GM23248 (cell line): ENCODE measurements around the gene ELK1. TPM values are rescaled to one million over a fixed set of nuclear protein-coding genes. Genes with fewer than 3 reads are reported as not detected.

Experiments
- DNase-seq: peaks from one replicate; pipeline ENCODE4 v3.0.0-alpha.2; 2015
- H2AFZ ChIP-seq: fragments of 200-600 bp; sonication (generic); 2 replicates; pipeline ENCODE4 v1.6.1; 2016; ENCODE audit warnings: antibody characterized with exemption
- H3F3A ChIP-seq: fragments of 200-600 bp; sonication (generic); 2 replicates; pipeline ENCODE4 v1.6.1; 2016; ENCODE audit warnings: mild to moderate bottlenecking, antibody characterized with exemption, mixed run types; ENCODE audit not compliant: insufficient read depth
- H3K27ac ChIP-seq: fragments of 200-600 bp; sonication (generic); 2 replicates; pipeline ENCODE4 v1.5.1; 2016; ENCODE audit warnings: mild to moderate bottlenecking
- H3K27me3 ChIP-seq: fragments of 200-600 bp; sonication (generic); replicated peaks from 2 replicates; pipeline ENCODE4 v1.6.1; 2016; ENCODE audit warnings: mild to moderate bottlenecking; ENCODE audit not compliant: insufficient read depth
- H3K36me3 ChIP-seq: fragments of 200-600 bp; sonication (generic); 2 replicates; pipeline ENCODE4 v1.6.1; 2016; ENCODE audit warnings: low read depth, mild to moderate bottlenecking
- H3K4me1 ChIP-seq: fragments of 200-600 bp; sonication (generic); 2 replicates; pipeline ENCODE4 v1.6.1; 2016; ENCODE audit warnings: mild to moderate bottlenecking; ENCODE audit not compliant: insufficient read depth
- H3K4me2 ChIP-seq: fragments of 200-600 bp; sonication (generic); one replicate; pipeline ENCODE4 v1.6.1; 2016; ENCODE audit warnings: mild to moderate bottlenecking; ENCODE audit not compliant: unreplicated experiment
- H3K4me3 ChIP-seq: fragments of 200-600 bp; sonication (generic); 2 replicates; pipeline ENCODE4 v1.5.1; 2016; ENCODE audit warnings: mild to moderate bottlenecking
- H3K79me2 ChIP-seq: fragments of 200-600 bp; sonication (generic); 2 replicates; pipeline ENCODE4 v1.6.1; 2016; ENCODE audit warnings: mild to moderate bottlenecking; ENCODE audit not compliant: insufficient read depth
- H3K9ac ChIP-seq: fragments of 200-600 bp; sonication (generic); 2 replicates; pipeline ENCODE4 v1.6.1; 2016; ENCODE audit warnings: mild to moderate bottlenecking
- H3K9me2 ChIP-seq: fragments of 200-600 bp; sonication (generic); 2 replicates; pipeline ENCODE4 v1.6.1; 2016; ENCODE audit warnings: mixed run types, mild to moderate bottlenecking, moderate library complexity; ENCODE audit not compliant: insufficient read depth
- H3K9me3 ChIP-seq: fragments of 200-600 bp; sonication (generic); one replicate; pipeline ENCODE4 v1.6.1; 2017; ENCODE audit warnings: low read depth
- H4K20me1 ChIP-seq: fragments of 200-600 bp; sonication (generic); 2 replicates; pipeline ENCODE4 v1.6.0; 2016; ENCODE audit not compliant: insufficient read depth
- EZH2 ChIP-seq: fragments of 200-600 bp; sonication (generic); IDR thresholded peaks from 2 replicates; pipeline ENCODE4 v1.6.1; 2018; ENCODE audit warnings: antibody characterized with exemption, mild to moderate bottlenecking; ENCODE audit not compliant: insufficient read depth, poor library complexity, severe bottlenecking
- EZH2phosphoT487 ChIP-seq: fragments of 200-600 bp; sonication (generic); IDR thresholded peaks from 2 replicates; pipeline ENCODE4 v1.6.1; 2018; ENCODE audit warnings: antibody characterized with exemption, moderate library complexity, mild to moderate bottlenecking, low read depth; ENCODE audit not compliant: insufficient read depth
- WGBS, 2 experiments: methylation state at CpG; one replicate each; pipeline ENCODE4 v1.1.6; 2015 to 2017; ENCODE audit warnings: low lambda C conversion rate in 2 of 2, low coverage in 1 of 2; ENCODE audit errors: missing lambda C conversion rate in 2 of 2; 5-methylcytosine and 5-hydroxymethylcytosine counted together
- in situ Hi-C: fragments of 300-500 bp; cut with MboI; formaldehyde crosslinking; loops from 2 replicates; pipeline ENCODE4 v1.15.0; 2020
- polyA plus RNA-seq: library from polyadenylated mRNA; unstranded; fragments of >200 nt; fragmentation: Nextera tagmentation; extraction: Ambion mirVana; gene quantifications from 2 replicates; pipeline ENCODE4 v1.2.1, GENCODE V29; 2016
- total RNA-seq: library from RNA; depleted of rRNA; stranded (reverse); fragments of >200 nt; shearing (Covaris generic); gene quantifications from 2 replicates; pipeline ENCODE4 v1.2.3, GENCODE V29; 2014

ELK1 gene
- total and polyA plus RNA-seq, 2 experiments from 2014 or later, result 46.6 to 47.7 TPM

- no peaks in the 10 kb centered on the region for H3K9me3 ChIP-seq
- no peaks in the 10 kb centered on the region for H3K9me2 ChIP-seq
- H3K4me3 ChIP-seq, result no peak overlapping the region
- H4K20me1 ChIP-seq, result no peaks in the 10 kb centered on the region
- H3K4me1 ChIP-seq, result peaks cover 37% of the 10 kb centered on the region
- H3F3A ChIP-seq, result peaks cover 24% of the 10 kb centered on the region; the same call in 1 of the 2 replicates
- TF ChIP-seq EZH2phosphoT487 (no peak), EZH2 (no peak)
- H3K9ac ChIP-seq, result no peak overlapping the region
- no peaks in the 10 kb centered on the region; the same call in 1 of the 2 replicates for H3K79me2 ChIP-seq
- H3K27ac ChIP-seq, result peak overlapping the region; percentile 15; the same call in 1 of the 2 replicates
- H3K4me2 ChIP-seq, result no peak overlapping the region
- peak; percentile 26 for DNase-seq
- 0 out of 2 replicates have a peak overlapping the region, but pooled peaks have one; percentile 12 for H2AFZ ChIP-seq
- WGBS, 2 experiments, result 92% methylated on average over 5 of the region's 5 CpGs
- no peaks in the 10 kb centered on the region for H3K36me3 ChIP-seq
- no peaks in the 10 kb centered on the region for H3K27me3 ChIP-seq
- in situ Hi-C loops, result no loop called here
These were observed 14.4 kb upstream of the ELK1 start for GRCh38 chrX:47664737-47665136.

GRCh38 chrX:47662144-47662657, 11.8 kb upstream of the ELK1 start:
- peak; percentile 93 for DNase-seq

DNA sequence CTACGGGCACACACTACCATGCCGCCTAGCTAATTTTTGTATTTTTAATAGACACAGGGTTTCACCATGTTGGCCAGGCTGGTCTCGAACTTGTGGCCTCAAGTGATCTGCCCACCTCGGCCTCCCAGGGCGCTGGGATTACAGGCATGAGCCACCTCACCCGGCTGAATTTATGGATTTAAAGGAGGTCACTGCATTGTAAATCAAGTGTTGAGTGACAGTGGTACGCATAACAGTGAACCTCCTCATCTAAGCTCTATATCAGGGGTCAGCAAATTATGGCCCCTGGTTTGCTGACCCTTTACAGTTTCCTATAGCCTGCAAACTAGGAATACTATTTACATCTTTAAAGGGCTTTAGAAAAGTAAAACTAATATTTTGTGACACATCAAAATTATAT, 11.2 kb upstream of the ELK1 start:
- H3K4me3 ChIP-seq, result no peak overlapping the region
- no peaks in the 10 kb centered on the region for H3K27me3 ChIP-seq
- H3K27ac ChIP-seq, result peak overlapping the region; percentile 96
- no peaks in the 10 kb centered on the region for H3K9me3 ChIP-seq
- no peaks in the 10 kb centered on the region for H3K9me2 ChIP-seq
- WGBS, 2 experiments, result 76 to 86% methylated on average over 6 to 7 of the region's 7 CpGs
- peak overlapping the region; percentile 57 for H3K9ac ChIP-seq
- H3K4me1 ChIP-seq, result peaks cover 44% of the 10 kb centered on the region
- H3K79me2 ChIP-seq, result peaks cover 19% of the 10 kb centered on the region
- no peaks in the 10 kb centered on the region for H4K20me1 ChIP-seq
- H3K36me3 ChIP-seq, result no peaks in the 10 kb centered on the region
- peaks cover 24% of the 10 kb centered on the region; the same call in 1 of the 2 replicates for H3F3A ChIP-seq
- no peak for DNase-seq
- in situ Hi-C loops, result no loop called here
- TF ChIP-seq EZH2, result no peak
- no peak for TF ChIP-seq EZH2phosphoT487
- H2AFZ ChIP-seq, result no peak overlapping the region
- peak overlapping the region; percentile 58 for H3K4me2 ChIP-seq

More at GRCh38 chrX:47662144-47662657, 11.8 kb upstream of the ELK1 start:
- Histone ChIP-seq H3K9me2 (no peaks in the 10 kb centered on the region), H3F3A (peaks cover 24% of the 10 kb centered on the region; the same call in 1 of the 2 replicates), H2AFZ (peak overlapping the region; percentile 26; the same call in 1 of the 2 replicates), H3K27me3 (no peaks in the 10 kb centered on the region), H4K20me1 (no peaks in the 10 kb centered on the region), H3K9ac (peak overlapping the region; percentile 75), H3K4me1 (peaks cover 44% of the 10 kb centered on the region), H3K79me2 (peaks cover 12% of the 10 kb centered on the region), H3K4me2 (peak overlapping the region; percentile 74), H3K36me3 (no peaks in the 10 kb centered on the region), H3K4me3 (0 out of 2 replicates have a peak overlapping the region, but pooled peaks have one; percentile 33), H3K9me3 (no peaks in the 10 kb centered on the region), H3K27ac (peak overlapping the region; percentile 96)
- no peak for TF ChIP-seq EZH2phosphoT487
- TF ChIP-seq EZH2, result no peak
- in situ Hi-C loops, result no loop called here
- 0% methylated on average over 1 of the region's 1 CpG for WGBS, 2 experiments

DNA sequence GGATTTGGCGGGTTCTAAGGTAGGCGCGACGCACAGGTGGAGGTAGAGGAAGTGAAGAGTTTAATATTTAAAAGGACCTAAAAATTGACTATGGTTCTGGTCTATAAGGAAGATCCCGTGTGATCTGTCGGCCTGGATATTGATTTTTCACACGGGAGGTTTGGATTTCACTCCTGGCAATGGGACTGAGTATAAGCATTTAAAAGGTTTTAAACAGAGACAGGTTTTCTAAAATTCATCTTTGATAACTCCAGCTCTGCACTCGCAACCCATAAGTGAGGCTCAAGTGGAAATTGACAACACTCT, 9.0 kb upstream of the ELK1 start:
- no peaks in the 10 kb centered on the region for H3K36me3 ChIP-seq
- TF ChIP-seq EZH2phosphoT487 (no peak), EZH2 (no peak)
- DNase-seq, result no peak
- H3K9me2 ChIP-seq, result no peaks in the 10 kb centered on the region
- H4K20me1 ChIP-seq, result no peaks in the 10 kb centered on the region
- no peaks in the 10 kb centered on the region for H3K9me3 ChIP-seq
- peaks cover 37% of the 10 kb centered on the region for H3K4me1 ChIP-seq
- 4 to 5% methylated on average over 8 of the region's 8 CpGs for WGBS, 2 experiments
- peaks cover 24% of the 10 kb centered on the region; the same call in 1 of the 2 replicates for H3F3A ChIP-seq
- peaks cover 19% of the 10 kb centered on the region for H3K79me2 ChIP-seq
- in situ Hi-C loops, result no loop called here
- H3K4me2 ChIP-seq, result peak overlapping the region; percentile 83
- peak overlapping the region; percentile 62 for H2AFZ ChIP-seq
- H3K27ac ChIP-seq, result peak overlapping the region; percentile 100
- H3K4me3 ChIP-seq, result peak overlapping the region; percentile 98
- peak overlapping the region; percentile 99 for H3K9ac ChIP-seq
- H3K27me3 ChIP-seq, result no peaks in the 10 kb centered on the region
